ENCODE data around the gene EYA2.

GRCh38 chr20:47093320-47093966, 198.8 kb downstream of the EYA2 start:
- TF ChIP-seq POLR2A (IDR thresholded peaks at IDR 0.05) = no peak
- TF ChIP-seq CTCF (IDR thresholded peaks at IDR 0.05) = no peak

Data from breast epithelium (tissue), 3 donors.